Right lobe of liver (tissue), 6 donors: ENCODE measurements around the gene TBRG4. TPM values are rescaled to one million over a fixed set of nuclear protein-coding genes. Genes with fewer than 3 reads are reported as not detected.

Experiments used
- ATAC-seq, 4 donors: fragments of 200-7000 bp; cut with Tn5 transposase; one replicate each; pipeline ENCODE4 v1.9.1; 2020; ENCODE audit warnings: mild to moderate bottlenecking in 4 of 4, moderate library complexity in 4 of 4
- DNase-seq, 3 donors: peaks; one replicate each; pipeline ENCODE4 v3.0.0-alpha.2; 2020
- H3K27ac ChIP-seq, 3 donors: fragments of 200-600 bp; one replicate each; pipeline ENCODE4 v1.8.0; 2022
- H3K27me3 ChIP-seq, 2 donors: fragments of 200-600 bp; one replicate each; pipeline ENCODE4 v1.8.0; 2022
- H3K36me3 ChIP-seq, 4 donors: fragments of 200-600 bp; sonication (generic) in 1 of 4; one replicate each; pipeline versions ENCODE4 v1.5.1 to v1.8.0; 2017 to 2022; ENCODE audit warnings: control low read depth in 1 of 4
- H3K4me1 ChIP-seq, 4 donors: fragments of 200-600 bp; sonication (generic) in 1 of 4; one replicate each; pipeline versions ENCODE4 v1.5.1 to v1.8.0; 2017 to 2022; ENCODE audit warnings: control low read depth in 1 of 4
- H3K4me3 ChIP-seq, 3 donors: fragments of 200-600 bp; one replicate each; pipeline ENCODE4 v1.8.0; 2022
- H3K9me3 ChIP-seq, 4 donors: fragments of 200-600 bp; sonication (generic) in 1 of 4; one replicate each; pipeline versions ENCODE4 v1.5.1 to v1.8.0; 2017 to 2022; ENCODE audit warnings: control low read depth in 1 of 4
- CTCF ChIP-seq, 4 donors: fragments of 200-600 bp in 3 of 4; fragments of 450-650 bp in 1 of 4; IDR thresholded peaks; one replicate each; pipeline versions ENCODE4 v1.5.1 to v1.8.0; 2016 to 2022; ENCODE audit warnings: antibody characterized with exemption in 4 of 4, mild to moderate bottlenecking in 2 of 4
- POLR2A ChIP-seq: fragments of 450-650 bp; IDR thresholded peaks from one replicate; pipeline ENCODE4 v1.6.1; 2017; ENCODE audit warnings: antibody characterized with exemption, mild to moderate bottlenecking
- WGBS: methylation state at CpG from one replicate; pipeline ENCODE4 v1.1.6; 2018; ENCODE audit warnings: low coverage, low lambda C conversion rate; ENCODE audit not compliant: insufficient coverage; ENCODE audit errors: missing lambda C conversion rate; 5-methylcytosine and 5-hydroxymethylcytosine counted together
- intact Hi-C, 2 donors: fragments of 100-400 bp; cut with DNase I; formaldehyde crosslinking; loops; one replicate each; pipeline versions ENCODE4 v1.11.2 to v1.14.1; 2022
- total RNA-seq, 6 experiments: library from RNA; depleted of rRNA in 2 of 6; stranded (reverse); fragments of >200 nt in 2 of 6; fragmentation: NEBNext Ultra II Directional in 3 of 6; extraction: Animal tissue kit (Norgen Biotek cat#: 25700) in 3 of 6; gene quantifications; one replicate each; pipeline versions ENCODE4 v1.1.0 to v1.2.4, GENCODE V29; 2016 to 2023
- donor health status: DM: no; HTN: yes; CAD: no.
- donor health status: DM: no; HTN: no; CAD: no.
- donor health status: DM: no; HTN: no; CAD: no.
- donor health status: DM: no; HTN: yes; CAD: no.
- donor health status: DM: no; HTN: yes; CAD: no.

The TBRG4 gene
- total RNA-seq, 6 experiments from 2014 or later: 33.0 to 57.1 (median 41.7) TPM

- intact Hi-C loops: no loop called here
- Histone ChIP-seq H3K9me3 (no peaks in the 10 kb centered on the region), H3K36me3 (no peaks in the 10 kb centered on the region), H3K27me3 (peaks cover 0 to 9% of the 10 kb centered on the region in 2 donors), H3K27ac (no peak overlapping the region), H3K4me3 (no peak overlapping the region), H3K4me1 (peaks cover 0 to 6% (median 0%) of the 10 kb centered on the region in 4 donors)
- TF ChIP-seq CTCF (IDR thresholded peaks at IDR 0.05) (no peak), POLR2A (no peak)
- DNase-seq (no peak), ATAC-seq (no peak)
- WGBS: 100% methylated on average over 3 of the region's 6 CpGs
Measured at GRCh38 chr7:45087301-45088145, 24.0 kb downstream of the TBRG4 start.

- DNase-seq (no peak), ATAC-seq (no peak)
- no peak overlapping the region for H3K27ac ChIP-seq
- WGBS: 83% methylated on average over 1 of the region's 15 CpGs
- no peak overlapping the region for H3K4me3 ChIP-seq
- peaks cover 0 to 9% of the 10 kb centered on the region in 2 donors for H3K27me3 ChIP-seq
- no peaks in the 10 kb centered on the region for H3K36me3 ChIP-seq
- no peaks in the 10 kb centered on the region for H3K9me3 ChIP-seq
- TF ChIP-seq POLR2A (no peak), CTCF (IDR thresholded peaks at IDR 0.05) (no peak)
- intact Hi-C loops: no loop called here
- peaks cover 0 to 6% (median 0%) of the 10 kb centered on the region in 4 donors for H3K4me1 ChIP-seq
Measured at GRCh38 chr7:45086331-45087065, 25.0 kb downstream of the TBRG4 start.

- intact Hi-C loops: no loop called here
- 80% methylated on average over 1 of the region's 23 CpGs for WGBS
- H3K36me3 ChIP-seq: no peaks in the 10 kb centered on the region
- H3K27ac ChIP-seq: no peak overlapping the region
- DNase-seq (no peak), ATAC-seq (no peak)
- H3K9me3 ChIP-seq: no peaks in the 10 kb centered on the region
- H3K27me3 ChIP-seq: peaks cover 0 to 9% of the 10 kb centered on the region in 2 donors
- no peak overlapping the region for H3K4me3 ChIP-seq
- TF ChIP-seq CTCF (IDR thresholded peaks at IDR 0.05) (no peak), POLR2A (no peak)
- H3K4me1 ChIP-seq: peaks cover 0 to 6% (median 0%) of the 10 kb centered on the region in 4 donors
Measured at GRCh38 chr7:45085619-45086200, 25.8 kb downstream of the TBRG4 start.

- WGBS: 80% methylated on average over 10 of the region's 24 CpGs
- DNase-seq: no peak
- Histone ChIP-seq H3K36me3 (no peaks in the 10 kb centered on the region), H3K27me3 (peaks cover 0 to 9% of the 10 kb centered on the region in 2 donors), H3K4me3 (no peak overlapping the region), H3K4me1 (peaks cover 0 to 6% (median 0%) of the 10 kb centered on the region in 4 donors), H3K27ac (no peak overlapping the region), H3K9me3 (no peaks in the 10 kb centered on the region)
- intact Hi-C loops: no loop called here
- no peak for ATAC-seq
- TF ChIP-seq CTCF (IDR thresholded peaks at IDR 0.05): no peak
- no peak for TF ChIP-seq POLR2A
Measured at GRCh38 chr7:45084901-45085618, 26.4 kb downstream of the TBRG4 start.
